A549 (cell line): ENCODE data around the gene ATXN7. TPM values are rescaled to one million over a fixed set of nuclear protein-coding genes. Genes with fewer than 3 reads are reported as not detected.

Experiments used
- ATAC-seq, 2 experiments: fragments of 200-7000 bp in 1 of 2; fragments of >200 bp in 1 of 2; cut with Nextera tagmentation in 1 of 2; cut with Tn5 transposase in 1 of 2; 3 replicates each; pipeline versions ENCODE4 v1.8.0 to v1.9.1; 2018 to 2020; ENCODE audit warnings: mild to moderate bottlenecking in 1 of 2, moderate library complexity in 1 of 2
- CTCF ChIA-PET: fragments of 300-600 bp; sonication (Branson Sonifier 250); formaldehyde crosslinking; extraction: SDS; loops from one replicate; lab custom pipeline; 2021; ENCODE audit warnings: antibody characterized with exemption, inconsistent platforms; lab: Yijun Ruan, JAX
- POLR2A ChIA-PET: fragments of 350-600 bp; formaldehyde crosslinking; extraction: SDS; loops from one replicate; lab custom pipeline; 2021; ENCODE audit warnings: antibody characterized with exemption, inconsistent platforms; lab: Yijun Ruan, JAX
- DNase-seq, 2 experiments: peaks; one replicate each; pipeline versions ENCODE4 v3.0.0 to v3.0.0-alpha.2; 2011 to 2016; ENCODE audit warnings: low read depth in 1 of 2, low spot score in 1 of 2
- FAIRE-seq: peaks from 2 replicates; lab custom pipeline; 2011; peaks lifted over from hg19 to GRCh38; lab: Jason Lieb, UNC
- H3K27ac ChIP-seq, 2 experiments: fragments of >200 bp; sonication (Bioruptor Twin); formaldehyde crosslinking; 3 replicates each; pipeline ENCODE4 v1.5.1; 2016 to 2017
- H3K4me1 ChIP-seq: fragments of >200 bp; sonication (Bioruptor Twin); formaldehyde crosslinking; 3 replicates; pipeline ENCODE4 v1.6.1; 2016
- H3K4me2 ChIP-seq: fragments of >200 bp; sonication (Bioruptor Twin); formaldehyde crosslinking; 3 replicates; pipeline ENCODE4 v1.6.1; 2016
- H3K4me3 ChIP-seq: fragments of >200 bp; sonication (Bioruptor Twin); formaldehyde crosslinking; 3 replicates; pipeline ENCODE4 v1.5.1; 2016
- H3K9me3 ChIP-seq: fragments of >200 bp; sonication (Bioruptor Twin); formaldehyde crosslinking; 3 replicates; pipeline ENCODE4 v1.6.1; 2016
- CBX8 ChIP-seq: fragments of 200-600 bp; sonication (generic); IDR thresholded peaks from 2 replicates; pipeline ENCODE4 v1.6.1; 2016
- GATA3 ChIP-seq: IDR thresholded peaks from 2 replicates; pipeline ENCODE4 v1.6.1; 2012; ENCODE audit warnings: borderline replicate concordance
- HEYL ChIP-seq: fragments of 250-450 bp; sonication (Bioruptor Pico); IDR thresholded peaks from 2 replicates; pipeline ENCODE4 v1.8.0; 2021; ENCODE audit warnings: mild to moderate bottlenecking, moderate library complexity
- HOXB13 ChIP-seq: fragments of 250-450 bp; sonication (Bioruptor Pico); IDR thresholded peaks from 2 replicates; pipeline ENCODE4 v1.5.0; 2020; ENCODE audit warnings: low read depth, mild to moderate bottlenecking, moderate library complexity
- JUNB ChIP-seq: fragments of >200 bp; sonication (Bioruptor Twin); formaldehyde crosslinking; IDR thresholded peaks from 2 replicates; pipeline ENCODE4 v1.6.1; 2016
- KDM1A ChIP-seq: fragments of 200-600 bp; sonication (generic); IDR thresholded peaks from 2 replicates; pipeline ENCODE4 v1.6.1; 2016; ENCODE audit warnings: low read depth, mild to moderate bottlenecking
- KDM5A ChIP-seq: fragments of 200-600 bp; sonication (generic); IDR thresholded peaks from 2 replicates; pipeline ENCODE4 v1.6.1; 2016; ENCODE audit warnings: antibody characterized with exemption, mild to moderate bottlenecking
- MAZ ChIP-seq: fragments of 150-350 bp; IDR thresholded peaks from 2 replicates; pipeline ENCODE4 v1.6.1; 2014; ENCODE audit warnings: antibody characterized with exemption, low read depth, low read length, borderline replicate concordance
- MYC ChIP-seq: IDR thresholded peaks from 2 replicates; pipeline ENCODE4 v1.6.1; 2012; ENCODE audit warnings: mild to moderate bottlenecking, inconsistent platforms, low read length, improper control_type of control experiment, borderline replicate concordance
- NFE2L2 ChIP-seq: fragments of 150-350 bp; conservative IDR thresholded peaks from 2 replicates; pipeline ENCODE4 v1.6.1; 2014; ENCODE audit warnings: low read length
- NR3C1 ChIP-seq: fragments of >200 bp; sonication (Bioruptor Twin); formaldehyde crosslinking; IDR thresholded peaks from 3 replicates; pipeline ENCODE4 v1.6.1; 2017
- POLR2AphosphoS2 ChIP-seq: conservative IDR thresholded peaks from 2 replicates; pipeline ENCODE4 v1.6.1; 2012; ENCODE audit warnings: low read length, improper control_type of control experiment, inconsistent platforms
- RAD21 ChIP-seq, 2 experiments: fragments of >200 bp in 1 of 2; sonication (Bioruptor Twin) in 1 of 2; formaldehyde crosslinking in 1 of 2; IDR thresholded peaks in 1 of 2; conservative IDR thresholded peaks in 1 of 2; 2 replicates in 1 of 2; 3 replicates in 1 of 2; pipeline ENCODE4 v1.6.1; 2012 to 2018; ENCODE audit warnings: inconsistent platforms in 1 of 2
- RFX5 ChIP-seq: fragments of 450-650 bp; IDR thresholded peaks from 2 replicates; pipeline ENCODE4 v1.7.1; 2014; ENCODE audit warnings: antibody characterized with exemption, mild to moderate bottlenecking, moderate library complexity
- SREBF2 ChIP-seq: fragments of 450-650 bp; IDR thresholded peaks from 2 replicates; pipeline ENCODE4 v1.6.1; 2014; ENCODE audit warnings: mild to moderate bottlenecking, moderate library complexity
- TFCP2L1 ChIP-seq: fragments of 250-450 bp; sonication (Bioruptor Pico); IDR thresholded peaks from 2 replicates; pipeline ENCODE4 v1.5.0; 2021; ENCODE audit warnings: mild to moderate bottlenecking
- ZSCAN20 ChIP-seq: fragments of 250-450 bp; sonication (Bioruptor Pico); IDR thresholded peaks from 2 replicates; pipeline ENCODE4 v1.8.0; 2022; ENCODE audit warnings: mild to moderate bottlenecking, moderate library complexity
- WGBS: methylation state at CpG from one replicate; pipeline ENCODE4 v1.1.6; 2017; ENCODE audit errors: missing lambda C conversion rate; 5-methylcytosine and 5-hydroxymethylcytosine counted together
- polyA plus RNA-seq, 4 experiments: library from polyadenylated mRNA; depleted of rRNA in 3 of 4; stranded (reverse); fragments of >200 nt; fragmentation: RNase III in 1 of 4; extraction: RNeasy Plus Mini Kit Qiagen cat#74134 plus additional on column Dnase treatment in 1 of 4; gene quantifications; 2 replicates in 3 of 4; 3 replicates in 1 of 4; pipeline ENCODE4 v1.2.3, GENCODE V29; 2011 to 2017
- TF ChIP-seq, protein P1 (sequence below): fragments of >200 bp; sonication (Bioruptor Twin); formaldehyde crosslinking; IDR thresholded peaks from 3 replicates; pipeline ENCODE4 v1.5.1; 2016
- TF ChIP-seq, protein P2 (sequence below): IDR thresholded peaks from 2 replicates; pipeline ENCODE4 v1.6.1; 2012
- TF ChIP-seq, protein P3 (sequence below): IDR thresholded peaks from 2 replicates; pipeline ENCODE4 v1.6.1; 2012
- TF ChIP-seq, protein P4 (sequence below): fragments of 450-650 bp; IDR thresholded peaks from 2 replicates; pipeline ENCODE4 v1.6.1; 2014; ENCODE audit warnings: antibody characterized with exemption
- TF ChIP-seq, protein P5 (sequence below): fragments of 200-600 bp; sonication (generic); IDR thresholded peaks from 2 replicates; pipeline ENCODE4 v1.6.1; 2016; ENCODE audit warnings: antibody characterized with exemption, mild to moderate bottlenecking, moderate library complexity

ATXN7 gene
- polyA plus RNA-seq, 2 of the 4 experiments (the other 2 are of a cell fraction) = 5.4 to 7.3 TPM

DNA sequence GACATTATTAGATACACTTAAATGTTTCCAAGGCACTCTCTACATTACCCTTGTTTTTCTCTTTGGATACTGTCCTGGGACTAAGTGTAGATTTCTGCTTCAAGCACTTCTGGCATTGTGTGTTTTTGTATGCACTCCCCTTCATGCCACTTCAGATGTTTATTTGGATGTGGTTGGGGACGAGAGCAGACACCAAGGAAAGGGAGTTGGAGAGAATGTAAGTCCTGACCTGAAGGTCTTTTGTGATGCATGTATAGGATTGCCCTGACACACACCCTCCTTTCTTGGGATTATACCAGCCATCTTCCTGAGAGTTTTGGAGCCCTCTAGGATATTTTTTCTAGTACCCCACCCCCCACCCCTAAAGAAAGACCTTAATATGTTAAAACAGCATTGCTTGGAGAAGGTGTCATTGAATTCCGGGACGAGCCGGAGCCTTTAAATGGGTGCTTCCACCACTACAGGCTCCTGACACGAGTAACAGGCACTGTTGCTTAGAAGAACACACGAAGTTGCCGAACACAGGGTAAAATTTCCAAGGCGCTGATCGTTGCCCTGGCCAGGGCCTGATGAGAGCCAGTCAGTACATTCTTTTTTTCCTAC is 136.9 kb downstream of the ATXN7 start (continued):
- TF ChIP-seq, protein P1, sequence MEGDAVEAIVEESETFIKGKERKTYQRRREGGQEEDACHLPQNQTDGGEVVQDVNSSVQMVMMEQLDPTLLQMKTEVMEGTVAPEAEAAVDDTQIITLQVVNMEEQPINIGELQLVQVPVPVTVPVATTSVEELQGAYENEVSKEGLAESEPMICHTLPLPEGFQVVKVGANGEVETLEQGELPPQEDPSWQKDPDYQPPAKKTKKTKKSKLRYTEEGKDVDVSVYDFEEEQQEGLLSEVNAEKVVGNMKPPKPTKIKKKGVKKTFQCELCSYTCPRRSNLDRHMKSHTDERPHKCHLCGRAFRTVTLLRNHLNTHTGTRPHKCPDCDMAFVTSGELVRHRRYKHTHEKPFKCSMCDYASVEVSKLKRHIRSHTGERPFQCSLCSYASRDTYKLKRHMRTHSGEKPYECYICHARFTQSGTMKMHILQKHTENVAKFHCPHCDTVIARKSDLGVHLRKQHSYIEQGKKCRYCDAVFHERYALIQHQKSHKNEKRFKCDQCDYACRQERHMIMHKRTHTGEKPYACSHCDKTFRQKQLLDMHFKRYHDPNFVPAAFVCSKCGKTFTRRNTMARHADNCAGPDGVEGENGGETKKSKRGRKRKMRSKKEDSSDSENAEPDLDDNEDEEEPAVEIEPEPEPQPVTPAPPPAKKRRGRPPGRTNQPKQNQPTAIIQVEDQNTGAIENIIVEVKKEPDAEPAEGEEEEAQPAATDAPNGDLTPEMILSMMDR = no peak
- TF ChIP-seq HEYL (CRISPR knock-in tag) (no peak), KDM5A (no peak), TFCP2L1 (CRISPR knock-in tag) (no peak), HOXB13 (CRISPR knock-in tag) (no peak)

DNA sequence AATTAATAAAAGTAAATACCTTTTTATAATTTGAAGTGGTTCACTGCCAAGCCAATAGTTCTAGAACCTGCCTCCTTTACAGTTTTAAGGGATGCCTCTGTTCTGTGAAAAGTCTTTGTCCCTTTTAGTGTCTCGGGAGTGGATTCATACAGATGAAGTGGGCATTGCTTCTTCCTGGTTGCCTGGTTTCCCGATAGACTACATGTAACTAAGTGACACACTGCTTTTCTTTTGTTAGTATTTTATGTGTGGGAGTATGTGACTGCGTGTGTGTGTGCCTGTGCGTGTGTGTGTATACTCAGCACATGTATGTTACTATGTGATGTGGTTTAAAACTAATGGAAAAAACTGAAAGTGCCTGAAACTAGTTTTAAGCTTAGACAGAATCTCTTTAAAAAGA is 138.6 kb downstream of the ATXN7 start:
- Histone ChIP-seq H3K4me1 (no peaks in the 10 kb centered on the region), H3K9me3 (no peaks in the 10 kb centered on the region), H3K4me2 (no peak overlapping the region), H3K4me3 (no peak overlapping the region), H3K27ac (no peak overlapping the region)
- no peak for FAIRE-seq
- POLR2A ChIA-PET = no interaction called here
- DNase-seq = no peak
- 88% methylated on average over 4 of the region's 4 CpGs for WGBS
- TF ChIP-seq MYC (no peak), MAZ (no peak), NR3C1 (no peak), POLR2AphosphoS2 (no peak), SREBF2 (no peak), TFCP2L1 (CRISPR knock-in tag) (no peak), ZSCAN20 (CRISPR knock-in tag) (no peak), RAD21 (conservative IDR thresholded peaks at IDR 0.05 in 1 of 2, IDR thresholded peaks at IDR 0.05 in 1 of 2) (no peak), RFX5 (no peak), CBX8 (no peak), NFE2L2 (no peak), KDM5A (no peak), KDM1A (no peak), JUNB (no peak), GATA3 (no peak)
- TF ChIP-seq, protein P2, sequence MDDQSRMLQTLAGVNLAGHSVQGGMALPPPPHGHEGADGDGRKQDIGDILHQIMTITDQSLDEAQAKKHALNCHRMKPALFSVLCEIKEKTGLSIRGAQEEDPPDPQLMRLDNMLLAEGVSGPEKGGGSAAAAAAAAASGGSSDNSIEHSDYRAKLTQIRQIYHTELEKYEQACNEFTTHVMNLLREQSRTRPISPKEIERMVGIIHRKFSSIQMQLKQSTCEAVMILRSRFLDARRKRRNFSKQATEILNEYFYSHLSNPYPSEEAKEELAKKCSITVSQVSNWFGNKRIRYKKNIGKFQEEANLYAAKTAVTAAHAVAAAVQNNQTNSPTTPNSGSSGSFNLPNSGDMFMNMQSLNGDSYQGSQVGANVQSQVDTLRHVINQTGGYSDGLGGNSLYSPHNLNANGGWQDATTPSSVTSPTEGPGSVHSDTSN = no peak
- TF ChIP-seq, protein P3, sequence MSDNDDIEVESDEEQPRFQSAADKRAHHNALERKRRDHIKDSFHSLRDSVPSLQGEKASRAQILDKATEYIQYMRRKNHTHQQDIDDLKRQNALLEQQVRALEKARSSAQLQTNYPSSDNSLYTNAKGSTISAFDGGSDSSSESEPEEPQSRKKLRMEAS = no peak
- TF ChIP-seq, protein P4, sequence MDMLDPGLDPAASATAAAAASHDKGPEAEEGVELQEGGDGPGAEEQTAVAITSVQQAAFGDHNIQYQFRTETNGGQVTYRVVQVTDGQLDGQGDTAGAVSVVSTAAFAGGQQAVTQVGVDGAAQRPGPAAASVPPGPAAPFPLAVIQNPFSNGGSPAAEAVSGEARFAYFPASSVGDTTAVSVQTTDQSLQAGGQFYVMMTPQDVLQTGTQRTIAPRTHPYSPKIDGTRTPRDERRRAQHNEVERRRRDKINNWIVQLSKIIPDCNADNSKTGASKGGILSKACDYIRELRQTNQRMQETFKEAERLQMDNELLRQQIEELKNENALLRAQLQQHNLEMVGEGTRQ = no peak
- TF ChIP-seq, protein P5, sequence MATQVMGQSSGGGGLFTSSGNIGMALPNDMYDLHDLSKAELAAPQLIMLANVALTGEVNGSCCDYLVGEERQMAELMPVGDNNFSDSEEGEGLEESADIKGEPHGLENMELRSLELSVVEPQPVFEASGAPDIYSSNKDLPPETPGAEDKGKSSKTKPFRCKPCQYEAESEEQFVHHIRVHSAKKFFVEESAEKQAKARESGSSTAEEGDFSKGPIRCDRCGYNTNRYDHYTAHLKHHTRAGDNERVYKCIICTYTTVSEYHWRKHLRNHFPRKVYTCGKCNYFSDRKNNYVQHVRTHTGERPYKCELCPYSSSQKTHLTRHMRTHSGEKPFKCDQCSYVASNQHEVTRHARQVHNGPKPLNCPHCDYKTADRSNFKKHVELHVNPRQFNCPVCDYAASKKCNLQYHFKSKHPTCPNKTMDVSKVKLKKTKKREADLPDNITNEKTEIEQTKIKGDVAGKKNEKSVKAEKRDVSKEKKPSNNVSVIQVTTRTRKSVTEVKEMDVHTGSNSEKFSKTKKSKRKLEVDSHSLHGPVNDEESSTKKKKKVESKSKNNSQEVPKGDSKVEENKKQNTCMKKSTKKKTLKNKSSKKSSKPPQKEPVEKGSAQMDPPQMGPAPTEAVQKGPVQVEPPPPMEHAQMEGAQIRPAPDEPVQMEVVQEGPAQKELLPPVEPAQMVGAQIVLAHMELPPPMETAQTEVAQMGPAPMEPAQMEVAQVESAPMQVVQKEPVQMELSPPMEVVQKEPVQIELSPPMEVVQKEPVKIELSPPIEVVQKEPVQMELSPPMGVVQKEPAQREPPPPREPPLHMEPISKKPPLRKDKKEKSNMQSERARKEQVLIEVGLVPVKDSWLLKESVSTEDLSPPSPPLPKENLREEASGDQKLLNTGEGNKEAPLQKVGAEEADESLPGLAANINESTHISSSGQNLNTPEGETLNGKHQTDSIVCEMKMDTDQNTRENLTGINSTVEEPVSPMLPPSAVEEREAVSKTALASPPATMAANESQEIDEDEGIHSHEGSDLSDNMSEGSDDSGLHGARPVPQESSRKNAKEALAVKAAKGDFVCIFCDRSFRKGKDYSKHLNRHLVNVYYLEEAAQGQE = no peak
- no peak for ATAC-seq
- CTCF ChIA-PET = interaction anchor here (3.6 kb wide), 1 partner anchor 9 kb away, joined by 18 read pairs; no protein-coding TSS in a partner anchor
